ENCODE measurements around the gene JMJD1C. TPM values are rescaled to one million over a fixed set of nuclear protein-coding genes. Genes with fewer than 3 reads are reported as not detected.

The JMJD1C gene
- total RNA-seq, 1 experiment from 2014 or later: 67.6 TPM

GRCh38 chr10:63253040-63253439 lies 212.7 kb downstream of the JMJD1C start:
- Mint-ChIP-seq H3K9me3 (ENCODE audit: low read depth, unreplicated experiment) (no peaks in the 10 kb centered on the region), H3K4me1 (ENCODE audit: low read depth, unreplicated experiment) (peaks cover 36% of the 10 kb centered on the region), H3K27me3 (ENCODE audit: unreplicated experiment) (no peaks in the 10 kb centered on the region), H3K36me3 (ENCODE audit: insufficient read depth, unreplicated experiment) (peaks cover 31% of the 10 kb centered on the region), H3K27ac (ENCODE audit: unreplicated experiment) (peak overlapping the region; percentile 32), H3K4me3 (ENCODE audit: low read depth, unreplicated experiment) (no peak overlapping the region)
- TF ChIP-seq, protein P1, sequence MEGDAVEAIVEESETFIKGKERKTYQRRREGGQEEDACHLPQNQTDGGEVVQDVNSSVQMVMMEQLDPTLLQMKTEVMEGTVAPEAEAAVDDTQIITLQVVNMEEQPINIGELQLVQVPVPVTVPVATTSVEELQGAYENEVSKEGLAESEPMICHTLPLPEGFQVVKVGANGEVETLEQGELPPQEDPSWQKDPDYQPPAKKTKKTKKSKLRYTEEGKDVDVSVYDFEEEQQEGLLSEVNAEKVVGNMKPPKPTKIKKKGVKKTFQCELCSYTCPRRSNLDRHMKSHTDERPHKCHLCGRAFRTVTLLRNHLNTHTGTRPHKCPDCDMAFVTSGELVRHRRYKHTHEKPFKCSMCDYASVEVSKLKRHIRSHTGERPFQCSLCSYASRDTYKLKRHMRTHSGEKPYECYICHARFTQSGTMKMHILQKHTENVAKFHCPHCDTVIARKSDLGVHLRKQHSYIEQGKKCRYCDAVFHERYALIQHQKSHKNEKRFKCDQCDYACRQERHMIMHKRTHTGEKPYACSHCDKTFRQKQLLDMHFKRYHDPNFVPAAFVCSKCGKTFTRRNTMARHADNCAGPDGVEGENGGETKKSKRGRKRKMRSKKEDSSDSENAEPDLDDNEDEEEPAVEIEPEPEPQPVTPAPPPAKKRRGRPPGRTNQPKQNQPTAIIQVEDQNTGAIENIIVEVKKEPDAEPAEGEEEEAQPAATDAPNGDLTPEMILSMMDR (IDR thresholded peaks at IDR 0.05; ENCODE audit: unreplicated experiment): no peak
- intact Hi-C loops (cut with micrococcal nuclease; ENCODE audit: unreplicated experiment): loop anchor here (10.0 kb wide), 1 partner anchor 62 kb away; no protein-coding TSS in a partner anchor
- CTCF ChIA-PET: no interaction called here
- no peak for DNase-seq
- BruUV-seq (replicated peaks): no TSS peak

GRCh38 chr10:63252095-63252762 lies 213.5 kb downstream of the JMJD1C start:
- Mint-ChIP-seq H3K27me3 (ENCODE audit: unreplicated experiment) (no peaks in the 10 kb centered on the region), H3K27ac (ENCODE audit: unreplicated experiment) (peak overlapping the region; percentile 32), H3K4me3 (ENCODE audit: low read depth, unreplicated experiment) (no peak overlapping the region), H3K4me1 (ENCODE audit: low read depth, unreplicated experiment) (peaks cover 29% of the 10 kb centered on the region), H3K9me3 (ENCODE audit: low read depth, unreplicated experiment) (no peaks in the 10 kb centered on the region), H3K36me3 (ENCODE audit: insufficient read depth, unreplicated experiment) (peaks cover 31% of the 10 kb centered on the region)
- DNase-seq: no peak
- CTCF ChIA-PET: no interaction called here
- TF ChIP-seq, protein P1 (IDR thresholded peaks at IDR 0.05; ENCODE audit: unreplicated experiment): no peak
- intact Hi-C loops (cut with micrococcal nuclease; ENCODE audit: unreplicated experiment): loop anchor here (10.0 kb wide), 1 partner anchor 63 kb away; no protein-coding TSS in a partner anchor
- BruUV-seq (replicated peaks): no TSS peak

DNA sequence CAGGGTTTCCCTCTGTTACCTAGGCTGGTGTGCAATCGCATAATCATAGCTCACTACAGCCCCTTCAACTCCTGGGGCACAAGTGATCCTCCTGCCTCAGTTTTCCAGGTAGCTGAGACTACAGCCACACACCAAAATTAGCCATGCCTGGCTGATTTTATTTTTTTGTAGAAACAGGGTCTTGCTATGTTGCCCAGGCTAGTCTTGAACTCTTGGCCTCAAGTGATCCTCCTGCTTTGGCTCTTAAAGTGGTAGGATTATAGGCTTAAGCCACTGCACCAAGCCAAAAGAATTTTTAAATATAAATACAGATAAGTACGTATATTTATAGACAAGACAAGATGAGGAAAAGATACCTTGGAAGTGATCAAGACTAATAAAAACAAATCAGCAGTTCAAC lies 215.7 kb downstream of the JMJD1C start:
- no peak overlapping the region for H3K27ac Mint-ChIP-seq (ENCODE audit: unreplicated experiment)
- CTCF ChIA-PET: no interaction called here
- H3K27me3 Mint-ChIP-seq (ENCODE audit: unreplicated experiment): no peaks in the 10 kb centered on the region
- H3K9me3 Mint-ChIP-seq (ENCODE audit: low read depth, unreplicated experiment): no peaks in the 10 kb centered on the region
- BruUV-seq (replicated peaks): no TSS peak
- H3K4me3 Mint-ChIP-seq (ENCODE audit: low read depth, unreplicated experiment): no peak overlapping the region
- intact Hi-C loops (cut with micrococcal nuclease; ENCODE audit: unreplicated experiment): loop anchor here (10.0 kb wide), 1 partner anchor 65 kb away; no protein-coding TSS in a partner anchor
- TF ChIP-seq, protein P1 (IDR thresholded peaks at IDR 0.05; ENCODE audit: unreplicated experiment): no peak
- peaks cover 18% of the 10 kb centered on the region for H3K36me3 Mint-ChIP-seq (ENCODE audit: insufficient read depth, unreplicated experiment)
- H3K4me1 Mint-ChIP-seq (ENCODE audit: low read depth, unreplicated experiment): peaks cover 36% of the 10 kb centered on the region
- no peak for DNase-seq

- Mint-ChIP-seq H3K9me3 (ENCODE audit: low read depth, unreplicated experiment) (no peaks in the 10 kb centered on the region), H3K4me1 (ENCODE audit: low read depth, unreplicated experiment) (peaks cover 22% of the 10 kb centered on the region), H3K27me3 (ENCODE audit: unreplicated experiment) (no peaks in the 10 kb centered on the region), H3K36me3 (ENCODE audit: insufficient read depth, unreplicated experiment) (peaks cover 11% of the 10 kb centered on the region), H3K27ac (ENCODE audit: unreplicated experiment) (no peak overlapping the region), H3K4me3 (ENCODE audit: low read depth, unreplicated experiment) (no peak overlapping the region)
- intact Hi-C loops (cut with micrococcal nuclease; ENCODE audit: unreplicated experiment): no loop called here
- TF ChIP-seq, protein P1 (IDR thresholded peaks at IDR 0.05; ENCODE audit: unreplicated experiment): no peak
- DNase-seq: no peak
- no TSS peak for BruUV-seq (replicated peaks)
- CTCF ChIA-PET: no interaction called here
Observed at GRCh38 chr10:63247771-63248170, 218.0 kb downstream of the JMJD1C start.
